A549 (cell line): Measurements from ENCODE around the gene ZNF425. TPM values are rescaled to one million over a fixed set of nuclear protein-coding genes. Genes with fewer than 3 reads are reported as not detected.

Source experiments
- ATAC-seq, 2 experiments: fragments of 200-7000 bp in 1 of 2; fragments of >200 bp in 1 of 2; cut with Nextera tagmentation in 1 of 2; cut with Tn5 transposase in 1 of 2; 3 replicates each; pipeline versions ENCODE4 v1.8.0 to v1.9.1; 2018 to 2020; ENCODE audit warnings: mild to moderate bottlenecking in 1 of 2, moderate library complexity in 1 of 2
- CTCF ChIA-PET: fragments of 300-600 bp; sonication (Branson Sonifier 250); formaldehyde crosslinking; extraction: SDS; loops from one replicate; lab custom pipeline; 2021; ENCODE audit warnings: antibody characterized with exemption, inconsistent platforms; lab: Yijun Ruan, JAX
- POLR2A ChIA-PET: fragments of 350-600 bp; formaldehyde crosslinking; extraction: SDS; loops from one replicate; lab custom pipeline; 2021; ENCODE audit warnings: antibody characterized with exemption, inconsistent platforms; lab: Yijun Ruan, JAX
- DNase-seq, 2 experiments: peaks; one replicate each; pipeline versions ENCODE4 v3.0.0 to v3.0.0-alpha.2; 2011 to 2016; ENCODE audit warnings: low read depth in 1 of 2, low spot score in 1 of 2
- FAIRE-seq: peaks from 2 replicates; lab custom pipeline; 2011; peaks lifted over from hg19 to GRCh38; lab: Jason Lieb, UNC
- H3K27ac ChIP-seq, 2 experiments: fragments of >200 bp; sonication (Bioruptor Twin); formaldehyde crosslinking; 3 replicates each; pipeline ENCODE4 v1.5.1; 2016 to 2017
- H3K4me1 ChIP-seq: fragments of >200 bp; sonication (Bioruptor Twin); formaldehyde crosslinking; 3 replicates; pipeline ENCODE4 v1.6.1; 2016
- H3K4me2 ChIP-seq: fragments of >200 bp; sonication (Bioruptor Twin); formaldehyde crosslinking; 3 replicates; pipeline ENCODE4 v1.6.1; 2016
- H3K4me3 ChIP-seq: fragments of >200 bp; sonication (Bioruptor Twin); formaldehyde crosslinking; 3 replicates; pipeline ENCODE4 v1.5.1; 2016
- H3K9me3 ChIP-seq: fragments of >200 bp; sonication (Bioruptor Twin); formaldehyde crosslinking; 3 replicates; pipeline ENCODE4 v1.6.1; 2016
- BHLHE40 ChIP-seq: IDR thresholded peaks from 2 replicates; pipeline ENCODE4 v1.6.1; 2012; ENCODE audit warnings: low read depth, low read length, inconsistent platforms
- EHMT2 ChIP-seq: fragments of 200-600 bp; sonication (generic); IDR thresholded peaks from 2 replicates; pipeline ENCODE4 v1.6.1; 2016; ENCODE audit warnings: antibody characterized with exemption, low read depth, mild to moderate bottlenecking, moderate library complexity
- EP300 ChIP-seq, 2 experiments: fragments of >200 bp; sonication (Bioruptor Twin); formaldehyde crosslinking; IDR thresholded peaks; 2 replicates in 1 of 2; 3 replicates in 1 of 2; pipeline ENCODE4 v1.6.1; 2016 to 2017
- FOSB ChIP-seq: fragments of 250-450 bp; sonication (Bioruptor Pico); IDR thresholded peaks from 2 replicates; pipeline ENCODE4 v1.5.0; 2020; ENCODE audit warnings: mild to moderate bottlenecking, moderate library complexity
- FOXS1 ChIP-seq: fragments of 250-450 bp; sonication (Bioruptor Pico); IDR thresholded peaks from 2 replicates; pipeline ENCODE4 v1.5.0; 2020; ENCODE audit warnings: mild to moderate bottlenecking, moderate library complexity
- HDAC2 ChIP-seq: fragments of 200-600 bp; sonication (generic); IDR thresholded peaks from 2 replicates; pipeline ENCODE4 v1.6.1; 2016
- HEYL ChIP-seq: fragments of 250-450 bp; sonication (Bioruptor Pico); IDR thresholded peaks from 2 replicates; pipeline ENCODE4 v1.8.0; 2021; ENCODE audit warnings: mild to moderate bottlenecking, moderate library complexity
- HOXB13 ChIP-seq: fragments of 250-450 bp; sonication (Bioruptor Pico); IDR thresholded peaks from 2 replicates; pipeline ENCODE4 v1.5.0; 2020; ENCODE audit warnings: low read depth, mild to moderate bottlenecking, moderate library complexity
- JUNB ChIP-seq: fragments of >200 bp; sonication (Bioruptor Twin); formaldehyde crosslinking; IDR thresholded peaks from 2 replicates; pipeline ENCODE4 v1.6.1; 2016
- MAZ ChIP-seq: fragments of 150-350 bp; IDR thresholded peaks from 2 replicates; pipeline ENCODE4 v1.6.1; 2014; ENCODE audit warnings: antibody characterized with exemption, low read depth, low read length, borderline replicate concordance
- NFE2L2 ChIP-seq: fragments of 150-350 bp; conservative IDR thresholded peaks from 2 replicates; pipeline ENCODE4 v1.6.1; 2014; ENCODE audit warnings: low read length
- NPAS2 ChIP-seq: fragments of 250-450 bp; sonication (Bioruptor Pico); IDR thresholded peaks from 2 replicates; pipeline ENCODE4 v1.8.0; 2022; ENCODE audit warnings: mild to moderate bottlenecking, moderate library complexity, borderline replicate concordance
- NR3C1 ChIP-seq: fragments of >200 bp; sonication (Bioruptor Twin); formaldehyde crosslinking; IDR thresholded peaks from 3 replicates; pipeline ENCODE4 v1.6.1; 2017
- POLR2A ChIP-seq: IDR thresholded peaks from 2 replicates; pipeline ENCODE4 v1.6.1; 2012; ENCODE audit warnings: mild to moderate bottlenecking, low read length
- RFX5 ChIP-seq: fragments of 450-650 bp; IDR thresholded peaks from 2 replicates; pipeline ENCODE4 v1.7.1; 2014; ENCODE audit warnings: antibody characterized with exemption, mild to moderate bottlenecking, moderate library complexity
- RNF2 ChIP-seq: fragments of 200-600 bp; sonication (generic); IDR thresholded peaks from 2 replicates; pipeline ENCODE4 v1.6.1; 2016; ENCODE audit warnings: low read depth, mild to moderate bottlenecking, antibody characterized with exemption, moderate library complexity, borderline replicate concordance
- SMC3 ChIP-seq: fragments of >200 bp; sonication (Bioruptor Twin); formaldehyde crosslinking; IDR thresholded peaks from 3 replicates; pipeline ENCODE4 v1.6.1; 2018; ENCODE audit warnings: inconsistent platforms
- SREBF2 ChIP-seq: fragments of 450-650 bp; IDR thresholded peaks from 2 replicates; pipeline ENCODE4 v1.6.1; 2014; ENCODE audit warnings: mild to moderate bottlenecking, moderate library complexity
- TFCP2L1 ChIP-seq: fragments of 250-450 bp; sonication (Bioruptor Pico); IDR thresholded peaks from 2 replicates; pipeline ENCODE4 v1.5.0; 2021; ENCODE audit warnings: mild to moderate bottlenecking
- TP53 ChIP-seq: fragments of 250-450 bp; sonication (Bioruptor Pico); IDR thresholded peaks from 2 replicates; pipeline ENCODE4 v1.5.0; 2021; ENCODE audit warnings: mild to moderate bottlenecking, moderate library complexity
- ZNF302 ChIP-seq: fragments of 250-450 bp; sonication (Bioruptor Pico); IDR thresholded peaks from 2 replicates; pipeline ENCODE4 v1.9.0; 2021; ENCODE audit warnings: inconsistent platforms, mild to moderate bottlenecking, moderate library complexity
- WGBS: methylation state at CpG from one replicate; pipeline ENCODE4 v1.1.6; 2017; ENCODE audit errors: missing lambda C conversion rate; 5-methylcytosine and 5-hydroxymethylcytosine counted together
- polyA plus RNA-seq, 4 experiments: library from polyadenylated mRNA; depleted of rRNA in 3 of 4; stranded (reverse); fragments of >200 nt; fragmentation: RNase III in 1 of 4; extraction: RNeasy Plus Mini Kit Qiagen cat#74134 plus additional on column Dnase treatment in 1 of 4; gene quantifications; 2 replicates in 3 of 4; 3 replicates in 1 of 4; pipeline ENCODE4 v1.2.3, GENCODE V29; 2011 to 2017
- TF ChIP-seq, protein P1 (sequence below): fragments of 200-600 bp; sonication (generic); IDR thresholded peaks from 2 replicates; pipeline ENCODE4 v1.6.1; 2016; ENCODE audit warnings: antibody characterized with exemption, mild to moderate bottlenecking, moderate library complexity
- TF ChIP-seq, protein P2 (sequence below): fragments of 450-650 bp; IDR thresholded peaks from 2 replicates; pipeline ENCODE4 v1.6.1; 2014; ENCODE audit warnings: antibody characterized with exemption
- TF ChIP-seq, protein P3 (sequence below): fragments of 150-350 bp; IDR thresholded peaks from 2 replicates; pipeline ENCODE4 v1.6.1; 2014; ENCODE audit warnings: low read depth, mild to moderate bottlenecking, low read length
- TF ChIP-seq, protein P4 (sequence below): IDR thresholded peaks from 2 replicates; pipeline ENCODE4 v1.6.1; 2012

ZNF425 gene
- polyA plus RNA-seq, 2 of the 4 experiments (the other 2 are of a cell fraction), result 0.80 to 1.6 TPM

DNA sequence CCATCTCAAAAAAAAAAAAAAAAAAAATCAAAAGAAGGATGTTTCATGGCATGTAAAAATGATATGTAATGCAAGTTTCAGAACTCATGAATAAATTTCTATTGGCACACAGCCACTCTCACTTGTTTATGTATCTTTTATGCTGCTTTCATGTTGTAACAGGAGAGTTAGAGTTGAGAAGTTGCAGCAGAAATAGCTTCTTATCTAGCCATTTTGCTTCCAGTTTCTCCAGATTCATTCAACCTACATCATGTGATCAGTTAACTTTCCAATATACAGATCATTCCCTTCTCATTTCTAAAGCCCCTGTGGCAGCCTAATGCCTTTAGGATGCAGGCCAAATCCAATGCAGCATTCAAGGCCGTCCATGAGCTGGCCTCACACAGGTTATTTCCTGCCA is 66.0 kb downstream of the ZNF425 start:
- whole genome bisulfite sequencing, result 69% methylated on average over 1 of the region's 1 CpG
- Histone ChIP-seq H3K4me3 (no peak overlapping the region), H3K4me2 (no peak overlapping the region), H3K27ac (no peak overlapping the region), H3K9me3 (no peaks in the 10 kb centered on the region), H3K4me1 (no peaks in the 10 kb centered on the region)
- CTCF ChIA-PET, result interaction anchor here (0.7 to 1.1 kb wide), 3 partner anchors 8 to 87 kb away, joined by 3 to 5 read pairs (median 3); partner anchors contain the start of gene ZNF398
- DNase-seq, result no peak
- POLR2A ChIA-PET, result no interaction called here
- no peak for TF ChIP-seq RFX5
- TF ChIP-seq TP53 (CRISPR knock-in tag), result no peak
- TF ChIP-seq HEYL (CRISPR knock-in tag), result no peak
- no peak for TF ChIP-seq HOXB13 (CRISPR knock-in tag)
- TF ChIP-seq RNF2, result no peak
- TF ChIP-seq, protein P1, sequence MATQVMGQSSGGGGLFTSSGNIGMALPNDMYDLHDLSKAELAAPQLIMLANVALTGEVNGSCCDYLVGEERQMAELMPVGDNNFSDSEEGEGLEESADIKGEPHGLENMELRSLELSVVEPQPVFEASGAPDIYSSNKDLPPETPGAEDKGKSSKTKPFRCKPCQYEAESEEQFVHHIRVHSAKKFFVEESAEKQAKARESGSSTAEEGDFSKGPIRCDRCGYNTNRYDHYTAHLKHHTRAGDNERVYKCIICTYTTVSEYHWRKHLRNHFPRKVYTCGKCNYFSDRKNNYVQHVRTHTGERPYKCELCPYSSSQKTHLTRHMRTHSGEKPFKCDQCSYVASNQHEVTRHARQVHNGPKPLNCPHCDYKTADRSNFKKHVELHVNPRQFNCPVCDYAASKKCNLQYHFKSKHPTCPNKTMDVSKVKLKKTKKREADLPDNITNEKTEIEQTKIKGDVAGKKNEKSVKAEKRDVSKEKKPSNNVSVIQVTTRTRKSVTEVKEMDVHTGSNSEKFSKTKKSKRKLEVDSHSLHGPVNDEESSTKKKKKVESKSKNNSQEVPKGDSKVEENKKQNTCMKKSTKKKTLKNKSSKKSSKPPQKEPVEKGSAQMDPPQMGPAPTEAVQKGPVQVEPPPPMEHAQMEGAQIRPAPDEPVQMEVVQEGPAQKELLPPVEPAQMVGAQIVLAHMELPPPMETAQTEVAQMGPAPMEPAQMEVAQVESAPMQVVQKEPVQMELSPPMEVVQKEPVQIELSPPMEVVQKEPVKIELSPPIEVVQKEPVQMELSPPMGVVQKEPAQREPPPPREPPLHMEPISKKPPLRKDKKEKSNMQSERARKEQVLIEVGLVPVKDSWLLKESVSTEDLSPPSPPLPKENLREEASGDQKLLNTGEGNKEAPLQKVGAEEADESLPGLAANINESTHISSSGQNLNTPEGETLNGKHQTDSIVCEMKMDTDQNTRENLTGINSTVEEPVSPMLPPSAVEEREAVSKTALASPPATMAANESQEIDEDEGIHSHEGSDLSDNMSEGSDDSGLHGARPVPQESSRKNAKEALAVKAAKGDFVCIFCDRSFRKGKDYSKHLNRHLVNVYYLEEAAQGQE, result no peak
- no peak for TF ChIP-seq MAZ
- TF ChIP-seq, protein P2, sequence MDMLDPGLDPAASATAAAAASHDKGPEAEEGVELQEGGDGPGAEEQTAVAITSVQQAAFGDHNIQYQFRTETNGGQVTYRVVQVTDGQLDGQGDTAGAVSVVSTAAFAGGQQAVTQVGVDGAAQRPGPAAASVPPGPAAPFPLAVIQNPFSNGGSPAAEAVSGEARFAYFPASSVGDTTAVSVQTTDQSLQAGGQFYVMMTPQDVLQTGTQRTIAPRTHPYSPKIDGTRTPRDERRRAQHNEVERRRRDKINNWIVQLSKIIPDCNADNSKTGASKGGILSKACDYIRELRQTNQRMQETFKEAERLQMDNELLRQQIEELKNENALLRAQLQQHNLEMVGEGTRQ, result no peak
- no peak for TF ChIP-seq ZNF302 (CRISPR knock-in tag)
- TF ChIP-seq, protein P3, sequence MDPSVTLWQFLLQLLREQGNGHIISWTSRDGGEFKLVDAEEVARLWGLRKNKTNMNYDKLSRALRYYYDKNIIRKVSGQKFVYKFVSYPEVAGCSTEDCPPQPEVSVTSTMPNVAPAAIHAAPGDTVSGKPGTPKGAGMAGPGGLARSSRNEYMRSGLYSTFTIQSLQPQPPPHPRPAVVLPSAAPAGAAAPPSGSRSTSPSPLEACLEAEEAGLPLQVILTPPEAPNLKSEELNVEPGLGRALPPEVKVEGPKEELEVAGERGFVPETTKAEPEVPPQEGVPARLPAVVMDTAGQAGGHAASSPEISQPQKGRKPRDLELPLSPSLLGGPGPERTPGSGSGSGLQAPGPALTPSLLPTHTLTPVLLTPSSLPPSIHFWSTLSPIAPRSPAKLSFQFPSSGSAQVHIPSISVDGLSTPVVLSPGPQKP, result no peak
- TF ChIP-seq FOXS1, result no peak
- FAIRE-seq, result no peak
- no peak for ATAC-seq

GRCh38 chr7:149053885-149054284 is 72.2 kb downstream of the ZNF425 start:
- 65% methylated on average over 8 of the region's 8 CpGs for WGBS
- Histone ChIP-seq H3K4me3 (no peak overlapping the region), H3K9me3 (no peaks in the 10 kb centered on the region), H3K4me1 (no peaks in the 10 kb centered on the region), H3K27ac (no peak overlapping the region), H3K4me2 (no peak overlapping the region)
- no peak for ATAC-seq
- CTCF ChIA-PET, result interaction anchor here (0.6 to 1.9 kb wide), 2 partner anchors 11 to 20 kb away, joined by 3 to 17 read pairs; no protein-coding TSS in a partner anchor
- DNase-seq, result no peak
- no peak for FAIRE-seq
- POLR2A ChIA-PET, result no interaction called here
- TF ChIP-seq FOSB (CRISPR knock-in tag), result no peak
- no peak for TF ChIP-seq HDAC2
- no peak for TF ChIP-seq NFE2L2
- TF ChIP-seq SMC3, result no peak
- TF ChIP-seq ZNF302 (CRISPR knock-in tag), result no peak
- TF ChIP-seq, protein P2, result no peak
- TF ChIP-seq, protein P4, sequence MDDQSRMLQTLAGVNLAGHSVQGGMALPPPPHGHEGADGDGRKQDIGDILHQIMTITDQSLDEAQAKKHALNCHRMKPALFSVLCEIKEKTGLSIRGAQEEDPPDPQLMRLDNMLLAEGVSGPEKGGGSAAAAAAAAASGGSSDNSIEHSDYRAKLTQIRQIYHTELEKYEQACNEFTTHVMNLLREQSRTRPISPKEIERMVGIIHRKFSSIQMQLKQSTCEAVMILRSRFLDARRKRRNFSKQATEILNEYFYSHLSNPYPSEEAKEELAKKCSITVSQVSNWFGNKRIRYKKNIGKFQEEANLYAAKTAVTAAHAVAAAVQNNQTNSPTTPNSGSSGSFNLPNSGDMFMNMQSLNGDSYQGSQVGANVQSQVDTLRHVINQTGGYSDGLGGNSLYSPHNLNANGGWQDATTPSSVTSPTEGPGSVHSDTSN, result no peak
- TF ChIP-seq EP300 (IDR thresholded peaks at IDR 0.05), result no peak
- no peak for TF ChIP-seq NR3C1
- TF ChIP-seq TFCP2L1 (CRISPR knock-in tag), result no peak
- no peak for TF ChIP-seq SREBF2
- TF ChIP-seq NPAS2 (CRISPR knock-in tag), result no peak
- no peak for TF ChIP-seq POLR2A
- no peak for TF ChIP-seq BHLHE40
- no peak for TF ChIP-seq JUNB
- no peak for TF ChIP-seq EHMT2
